ENCODE measurements around the gene PPP1R12C.

The PPP1R12C gene

DNA sequence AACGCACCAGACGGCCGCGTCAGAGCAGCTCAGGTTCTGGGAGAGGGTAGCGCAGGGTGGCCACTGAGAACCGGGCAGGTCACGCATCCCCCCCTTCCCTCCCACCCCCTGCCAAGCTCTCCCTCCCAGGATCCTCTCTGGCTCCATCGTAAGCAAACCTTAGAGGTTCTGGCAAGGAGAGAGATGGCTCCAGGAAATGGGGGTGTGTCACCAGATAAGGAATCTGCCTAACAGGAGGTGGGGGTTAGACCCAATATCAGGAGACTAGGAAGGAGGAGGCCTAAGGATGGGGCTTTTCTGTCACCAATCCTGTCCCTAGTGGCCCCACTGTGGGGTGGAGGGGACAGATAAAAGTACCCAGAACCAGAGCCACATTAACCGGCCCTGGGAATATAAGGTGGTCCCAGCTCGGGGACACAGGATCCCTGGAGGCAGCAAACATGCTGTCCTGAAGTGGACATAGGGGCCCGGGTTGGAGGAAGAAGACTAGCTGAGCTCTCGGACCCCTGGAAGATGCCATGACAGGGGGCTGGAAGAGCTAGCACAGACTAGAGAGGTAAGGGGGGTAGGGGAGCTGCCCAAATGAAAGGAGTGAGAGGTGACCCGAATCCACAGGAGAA lies 1.9 kb downstream of the PPP1R12C start:
- DNase-seq (ENCODE audit: low read depth, low spot score), result no peak
- in situ Hi-C loops (cut with HindIII; ENCODE audit: low sequenced_read_pairs), result no loop called here
- H3K4me3 ChIP-seq (ENCODE audit: low read depth, low read length), result peak overlapping the region; percentile 81
- TF ChIP-seq CTCF (IDR thresholded peaks at IDR 0.05; ENCODE audit: low read depth, low read length), result no peak

DNA sequence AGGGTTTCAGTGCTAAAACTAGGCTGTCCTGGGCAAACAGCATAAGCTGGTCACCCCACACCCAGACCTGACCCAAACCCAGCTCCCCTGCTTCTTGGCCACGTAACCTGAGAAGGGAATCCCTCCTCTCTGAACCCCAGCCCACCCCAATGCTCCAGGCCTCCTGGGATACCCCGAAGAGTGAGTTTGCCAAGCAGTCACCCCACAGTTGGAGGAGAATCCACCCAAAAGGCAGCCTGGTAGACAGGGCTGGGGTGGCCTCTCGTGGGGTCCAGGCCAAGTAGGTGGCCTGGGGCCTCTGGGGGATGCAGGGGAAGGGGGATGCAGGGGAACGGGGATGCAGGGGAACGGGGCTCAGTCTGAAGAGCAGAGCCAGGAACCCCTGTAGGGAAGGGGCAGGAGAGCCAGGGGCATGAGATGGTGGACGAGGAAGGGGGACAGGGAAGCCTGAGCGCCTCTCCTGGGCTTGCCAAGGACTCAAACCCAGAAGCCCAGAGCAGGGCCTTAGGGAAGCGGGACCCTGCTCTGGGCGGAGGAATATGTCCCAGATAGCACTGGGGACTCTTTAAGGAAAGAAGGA lies 2.8 kb downstream of the PPP1R12C start:
- in situ Hi-C loops (cut with HindIII; ENCODE audit: low sequenced_read_pairs), result no loop called here
- no peak for TF ChIP-seq CTCF (IDR thresholded peaks at IDR 0.05; ENCODE audit: low read depth, low read length)

GRCh38 chr19:55113570-55114039 lies 3.8 kb downstream of the PPP1R12C start:
- in situ Hi-C loops (cut with HindIII; ENCODE audit: low sequenced_read_pairs), result no loop called here
- TF ChIP-seq CTCF (IDR thresholded peaks at IDR 0.05; ENCODE audit: low read depth, low read length), result no peak
- peak; percentile 91 for DNase-seq (ENCODE audit: low read depth, low spot score)
- H3K4me3 ChIP-seq (ENCODE audit: low read depth, low read length), result no peak overlapping the region

More for the DNA sequence above, 2.8 kb downstream of the PPP1R12C start:
- DNase-seq (ENCODE audit: low read depth, low spot score), result no peak
- H3K4me3 ChIP-seq (ENCODE audit: low read depth, low read length), result no peak overlapping the region

DNA sequence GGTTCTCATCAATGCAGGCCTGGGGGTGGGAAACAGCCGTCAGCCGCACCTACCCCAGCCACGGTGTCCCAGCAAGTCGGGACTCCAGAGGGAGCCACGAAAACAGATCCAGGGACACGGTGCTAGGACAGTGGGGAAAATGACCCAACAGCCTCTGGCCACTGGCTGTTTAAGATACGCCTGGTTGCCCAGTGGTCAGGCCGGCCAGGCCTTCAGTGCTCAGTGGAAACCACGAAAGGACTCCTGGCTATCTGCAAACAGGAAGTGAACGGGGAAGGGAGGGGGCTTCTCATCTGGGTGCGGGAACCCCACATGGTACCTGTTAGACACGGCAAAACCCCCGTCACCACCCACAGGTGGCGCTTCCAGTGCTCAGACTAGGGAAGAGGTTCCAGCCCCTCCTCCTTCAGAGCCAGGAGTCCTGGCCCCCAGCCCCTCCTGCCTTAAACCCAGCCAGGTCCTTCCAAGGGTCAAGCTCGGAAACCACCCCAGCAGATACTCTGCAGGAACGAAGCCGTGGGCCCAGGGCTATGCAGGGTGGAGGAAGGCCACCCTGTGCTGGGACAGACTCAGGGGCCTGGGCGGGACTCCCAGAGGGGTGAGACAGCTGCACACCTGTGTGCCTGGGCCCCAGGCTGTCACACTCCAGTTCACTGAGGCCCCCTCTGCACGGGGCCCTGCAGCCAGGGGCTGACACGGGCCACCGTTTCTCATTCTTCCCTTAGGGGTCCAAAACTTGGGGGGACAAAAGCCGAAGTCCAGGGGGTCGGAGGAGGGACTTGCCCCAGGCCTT lies 4.5 kb downstream of the PPP1R12C start:
- in situ Hi-C loops (cut with HindIII; ENCODE audit: low sequenced_read_pairs), result no loop called here
- no peak for DNase-seq (ENCODE audit: low read depth, low spot score)
- TF ChIP-seq CTCF (IDR thresholded peaks at IDR 0.05; ENCODE audit: low read depth, low read length), result no peak
- H3K4me3 ChIP-seq (ENCODE audit: low read depth, low read length), result no peak overlapping the region

DNA sequence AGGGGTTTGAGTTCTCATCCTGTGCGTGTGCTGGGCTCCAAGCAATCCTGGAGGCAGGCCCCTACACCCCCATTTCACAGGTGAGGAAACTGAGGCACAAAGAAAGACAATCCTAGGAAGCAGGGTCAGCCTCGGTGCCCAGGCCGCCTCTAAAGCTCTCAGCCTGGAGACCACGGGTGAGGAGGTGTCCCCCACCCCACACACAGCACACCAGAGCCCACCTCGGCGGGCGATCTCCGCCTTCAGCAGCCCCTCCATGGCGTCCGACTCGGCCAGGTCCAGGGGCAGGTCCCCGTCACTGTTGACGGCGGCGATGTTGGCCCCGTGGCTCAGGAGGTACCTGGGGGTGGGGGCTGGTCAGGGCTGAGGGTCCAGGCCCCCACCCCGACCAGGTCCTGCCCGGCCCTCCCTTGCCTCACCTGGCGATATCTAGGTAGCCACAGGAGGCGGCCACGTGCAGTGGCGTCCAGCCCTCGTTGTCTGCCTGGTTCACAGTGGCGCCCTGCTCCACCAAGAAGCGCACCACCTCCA lies 5.1 kb downstream of the PPP1R12C start:
- in situ Hi-C loops (cut with HindIII; ENCODE audit: low sequenced_read_pairs), result no loop called here
- DNase-seq (ENCODE audit: low read depth, low spot score), result no peak
- no peak overlapping the region for H3K4me3 ChIP-seq (ENCODE audit: low read depth, low read length)

More for the DNA sequence above, 5.1 kb downstream of the PPP1R12C start:
- no peak for TF ChIP-seq CTCF (IDR thresholded peaks at IDR 0.05; ENCODE audit: low read depth, low read length)

Data from astrocyte of the spinal cord (primary cell).